ENCODE measurements around the gene ACOT13. TPM values are rescaled to one million over a fixed set of nuclear protein-coding genes. Genes with fewer than 3 reads are reported as not detected.
"Not testable (repeated sequence)": the region's sequence is repeated elsewhere in the genome, so short reads cannot be mapped to it uniquely, and the experiment has no call there.

The ACOT13 gene
- polyA plus RNA-seq, 10 donors = 14.4 to 20.0 (median 16.5) TPM

DNA sequence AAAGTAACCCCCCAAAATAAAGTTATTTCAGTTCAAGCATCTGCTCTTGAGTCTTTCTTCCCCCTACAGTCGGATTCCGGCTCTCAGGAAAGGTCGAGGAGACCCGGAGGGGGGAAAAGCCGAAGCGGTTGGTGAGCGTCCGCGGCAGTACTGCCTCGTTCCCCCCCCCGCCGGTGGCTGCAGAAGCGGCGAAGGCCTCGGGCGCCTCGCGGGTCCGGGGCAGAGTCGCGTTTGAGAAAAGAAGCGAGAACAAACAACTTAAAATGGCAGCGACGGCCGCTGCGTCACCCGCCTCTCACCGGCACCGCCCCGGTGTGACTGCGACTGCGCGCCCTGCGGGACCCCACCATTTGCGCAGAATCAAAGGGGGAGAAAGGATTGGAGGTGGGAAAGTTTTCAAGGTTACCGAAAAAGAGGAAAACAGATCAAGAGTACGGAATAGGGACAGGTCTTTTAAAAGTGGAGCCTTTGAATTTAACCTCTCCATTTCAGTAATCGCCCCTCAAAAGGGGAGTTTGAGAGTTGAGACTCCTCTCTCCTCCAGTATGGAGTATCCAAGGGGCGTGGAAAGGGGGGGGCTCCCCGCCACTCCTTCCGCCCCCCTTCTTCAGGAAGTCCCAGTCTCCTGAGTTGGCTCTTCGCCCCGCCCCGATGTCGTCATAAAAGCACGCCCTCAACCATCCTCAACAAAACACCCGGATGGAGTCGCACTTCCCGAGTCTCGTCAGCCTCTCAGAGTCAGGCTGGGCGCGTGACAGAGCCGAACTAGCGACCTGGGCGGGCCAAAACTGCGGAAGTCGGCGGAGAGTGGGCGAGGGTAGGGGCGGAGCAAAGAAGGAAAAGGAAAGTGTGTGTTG lies 54.0 kb downstream of the ACOT13 start:
- peak; percentile 100 for DNase-seq

DNA sequence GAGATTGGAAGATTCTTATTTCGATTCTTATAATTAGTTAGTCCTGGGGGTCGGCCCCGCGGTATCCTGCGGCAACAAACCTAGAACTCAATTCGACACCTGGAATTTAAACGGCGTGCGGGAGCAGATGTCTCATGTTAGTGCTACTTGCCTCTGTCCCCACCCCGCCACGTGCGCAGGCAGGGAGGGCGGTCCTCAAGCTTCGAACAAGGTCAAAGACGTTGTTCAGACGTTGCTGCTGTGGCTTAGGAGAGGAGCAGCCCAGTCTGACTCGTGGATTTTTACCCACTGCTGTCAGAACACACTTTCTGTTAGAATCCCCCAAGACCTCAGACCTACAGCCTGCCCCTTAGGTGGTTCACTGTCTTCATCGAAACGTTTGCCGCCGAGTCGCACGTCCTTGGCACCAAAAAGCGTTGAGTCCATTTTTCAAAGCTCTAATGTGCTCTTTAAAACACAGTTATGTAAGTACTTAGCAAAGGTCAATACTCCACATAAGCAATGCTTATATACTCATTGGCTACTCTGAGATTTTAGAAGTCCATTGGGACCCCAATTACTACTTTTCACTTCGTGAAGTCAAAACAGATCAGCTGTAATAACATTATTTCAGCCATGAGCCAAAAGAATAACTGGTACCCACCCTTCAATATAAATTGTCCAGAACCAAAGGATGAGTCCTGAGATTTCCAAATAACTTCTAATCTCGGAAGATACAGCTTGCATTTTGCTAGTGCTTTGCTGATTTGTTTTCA lies 54.8 kb downstream of the ACOT13 start:
- DNase-seq = no peak

DNA sequence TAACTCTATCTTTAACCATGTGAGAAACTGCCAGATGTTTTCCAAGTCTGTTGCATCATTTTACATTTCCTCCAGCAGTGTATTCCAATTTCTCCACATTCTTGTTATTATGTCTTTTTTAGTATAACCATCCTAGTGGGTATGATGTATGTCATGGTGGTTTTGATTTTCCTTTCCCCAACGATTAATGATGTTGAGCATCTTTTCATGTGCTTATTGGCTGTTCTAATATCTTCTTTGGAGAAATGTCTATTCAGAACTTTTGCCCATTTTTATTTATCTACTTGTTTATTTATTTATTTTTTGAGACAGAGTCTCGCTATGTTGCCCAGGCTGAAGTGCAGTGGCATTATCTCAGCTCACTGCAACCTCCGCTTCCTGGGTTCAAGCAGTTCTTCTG lies 56.4 kb downstream of the ACOT13 start:
- no peak for DNase-seq

DNA sequence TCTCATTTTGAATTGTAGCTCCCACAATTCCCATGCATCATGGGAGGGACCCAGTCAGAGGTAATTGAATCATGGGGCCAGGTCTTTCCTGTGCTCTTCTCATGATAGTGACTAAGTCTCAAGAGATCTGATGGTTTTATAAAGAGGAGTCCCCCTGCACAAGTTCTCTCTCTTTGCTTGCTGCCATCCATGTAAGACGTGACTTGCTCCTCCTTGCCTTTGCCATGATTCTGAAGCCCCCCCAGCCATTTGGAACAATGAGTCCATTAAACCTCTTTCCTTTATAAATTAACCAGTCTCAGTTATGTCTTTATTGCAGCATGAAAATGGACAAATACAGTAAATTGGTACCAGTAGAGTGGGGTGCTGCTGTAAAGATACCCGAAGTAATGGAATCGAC lies 63.8 kb downstream of the ACOT13 start:
- not testable (repeated sequence) for DNase-seq

DNA sequence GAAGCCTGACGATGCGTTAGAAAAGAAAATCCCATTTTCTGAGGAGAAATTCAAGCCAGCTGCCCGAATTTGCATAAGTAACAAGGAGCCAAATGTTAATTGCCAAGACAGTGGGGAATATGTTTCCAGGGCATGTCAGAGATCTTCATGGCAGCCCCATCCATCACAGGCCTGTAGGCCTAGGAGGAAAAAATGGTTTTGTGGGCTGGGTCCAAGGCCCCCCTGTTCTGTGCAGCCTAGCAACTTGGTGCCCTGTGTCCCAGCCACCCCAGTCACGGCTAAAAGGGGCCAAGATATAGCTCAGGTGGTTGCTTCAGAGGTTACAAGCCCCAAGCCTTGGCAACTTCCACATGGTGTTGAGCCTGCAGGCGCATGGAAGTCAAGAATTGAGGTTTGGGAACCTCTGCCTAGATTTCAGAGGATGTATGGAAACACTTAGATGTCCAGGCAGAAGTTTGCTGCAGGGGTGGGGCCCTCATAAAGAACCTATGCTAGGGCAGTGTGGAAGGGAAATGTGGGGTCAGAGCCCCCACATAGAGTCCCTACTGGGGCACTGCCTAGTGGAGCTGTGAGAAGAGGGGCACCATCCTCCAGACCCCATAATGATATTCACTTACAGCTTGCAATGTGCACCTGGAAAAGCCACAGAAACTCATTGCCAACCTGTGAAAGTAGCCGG lies 64.7 kb downstream of the ACOT13 start:
- not testable (repeated sequence) for DNase-seq

DNA sequence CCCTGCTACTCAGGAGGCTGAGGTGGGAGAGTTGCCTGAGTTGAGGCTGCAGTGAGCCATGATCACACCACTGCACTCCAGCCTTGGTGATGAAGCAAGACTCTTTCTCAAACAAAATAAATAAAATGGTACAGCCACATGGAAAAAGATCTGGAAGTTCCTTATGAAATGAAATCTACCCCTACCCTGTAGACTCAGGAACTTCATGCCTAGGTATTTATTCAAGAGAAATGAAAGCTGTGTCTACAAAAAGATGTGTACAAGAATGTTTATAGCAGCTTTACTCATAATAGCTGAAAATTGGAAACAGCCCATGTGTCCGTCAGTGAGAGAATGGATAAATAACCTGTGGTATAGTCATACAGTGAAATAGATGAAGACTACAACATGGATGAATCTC lies 67.3 kb downstream of the ACOT13 start:
- DNase-seq = no peak

DNA sequence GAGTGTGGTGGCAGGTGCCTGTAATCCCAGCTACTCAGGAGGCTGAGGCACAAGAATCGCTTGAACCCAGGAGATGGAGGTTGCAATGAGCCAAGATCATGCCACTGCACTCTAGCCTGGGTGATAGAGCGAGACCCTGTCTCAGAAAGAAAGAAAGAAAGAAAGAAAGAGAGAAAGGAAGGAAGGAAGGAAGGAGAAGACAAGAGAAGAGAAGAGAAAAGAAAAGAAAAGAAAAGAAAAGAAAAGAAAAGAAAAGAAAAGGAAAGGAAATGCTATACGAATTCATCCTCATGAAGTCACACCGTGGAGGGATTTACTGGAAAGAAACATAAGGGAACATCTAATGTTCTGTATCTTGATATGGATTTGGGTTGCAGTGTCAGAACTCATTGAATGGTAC lies 67.8 kb downstream of the ACOT13 start:
- DNase-seq = not testable (repeated sequence)

DNA sequence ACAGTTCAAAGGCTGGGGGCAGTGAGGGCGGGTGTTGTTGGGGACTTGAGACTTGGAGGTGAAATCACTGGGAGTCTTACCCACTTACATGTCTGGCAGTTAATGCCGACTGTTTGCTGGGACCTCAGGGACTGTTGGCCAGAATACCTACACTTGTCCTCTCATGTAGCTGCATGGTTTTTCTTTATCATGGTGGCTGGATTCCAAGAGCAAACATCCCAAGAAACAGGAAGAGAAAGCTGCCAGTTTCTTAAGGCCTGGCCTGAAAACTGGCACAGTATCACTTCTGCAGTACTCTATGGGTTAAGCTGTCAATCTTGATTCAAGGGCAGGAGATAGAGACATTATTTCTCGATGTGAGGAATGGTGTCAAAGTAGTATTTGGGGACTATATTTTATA lies 71.9 kb downstream of the ACOT13 start:
- DNase-seq = no peak

DNA sequence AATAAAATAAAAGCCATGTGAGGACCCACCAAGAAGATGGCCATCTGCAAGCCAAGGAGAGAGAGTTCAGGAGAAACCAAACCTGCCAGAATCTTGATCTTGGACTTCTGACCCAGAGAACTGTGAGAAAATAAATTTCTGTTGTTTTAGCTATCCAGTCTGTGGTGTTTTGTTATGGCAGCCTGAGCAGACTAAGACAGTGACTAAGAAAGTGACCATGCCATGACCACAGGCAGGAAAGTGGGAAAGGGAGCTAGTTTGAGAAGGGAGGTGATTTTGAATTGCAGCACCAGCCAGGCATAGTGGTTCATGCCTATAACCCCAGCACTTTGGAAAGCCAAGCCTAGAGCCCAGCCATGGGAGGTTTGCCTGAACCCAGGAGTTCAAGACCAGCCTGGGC lies 74.0 kb downstream of the ACOT13 start:
- DNase-seq = no peak

DNA sequence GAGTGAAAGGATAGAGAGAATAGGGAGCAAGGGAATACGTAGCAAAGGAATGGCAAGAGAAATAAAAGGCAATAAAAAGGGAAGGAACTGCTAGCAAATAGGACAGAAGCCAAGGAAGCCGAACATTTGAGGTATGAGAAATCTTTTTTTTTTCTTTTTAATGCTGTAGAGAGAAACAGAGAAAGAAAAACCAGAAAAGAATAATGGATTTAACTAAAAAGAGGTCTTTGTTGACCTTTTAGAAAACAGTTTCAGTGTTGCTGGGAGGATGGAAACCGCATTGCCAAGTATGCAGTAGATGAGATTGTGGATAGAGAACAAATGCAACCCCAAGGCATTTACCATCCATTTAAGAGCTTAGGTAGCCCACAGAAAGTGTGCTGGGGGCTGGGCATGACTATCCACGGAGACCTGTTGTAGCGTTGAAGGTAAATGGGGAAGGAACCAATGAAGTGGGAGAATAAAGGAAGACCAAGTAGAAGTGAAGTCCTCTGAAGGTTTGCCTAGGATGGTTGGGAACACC lies 75.4 kb downstream of the ACOT13 start:
- DNase-seq = no peak

DNA sequence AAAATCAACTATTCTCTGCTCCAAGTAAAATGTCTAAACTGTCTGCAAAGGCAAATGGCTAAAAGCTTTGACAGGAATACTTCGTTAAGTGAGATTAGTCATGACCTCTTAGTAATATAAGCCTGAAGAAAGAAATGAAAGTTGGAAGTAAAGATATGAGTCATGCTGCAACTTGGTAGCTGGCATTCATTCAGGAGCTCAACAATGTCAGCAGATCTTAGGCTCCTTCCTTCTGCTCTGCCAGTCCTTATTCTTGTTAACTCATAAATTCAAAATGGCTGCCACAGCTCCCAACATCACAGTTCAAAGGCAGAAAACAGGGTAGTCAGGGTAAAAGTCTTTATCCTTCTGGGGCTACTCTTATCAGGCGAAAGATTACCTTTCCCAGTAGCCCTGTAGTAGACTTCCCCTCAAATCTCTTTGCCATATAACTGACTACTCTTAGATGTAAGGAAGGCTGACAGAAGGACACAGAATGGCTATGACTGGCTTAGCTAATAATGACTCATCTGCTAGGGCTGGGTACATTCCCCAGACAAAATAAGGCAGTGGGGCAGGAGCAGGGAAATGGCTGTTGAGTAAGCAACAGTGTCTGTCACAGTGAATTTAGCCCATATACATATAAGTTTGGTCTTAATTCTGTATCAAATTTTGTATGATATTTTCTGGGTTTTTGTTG lies 76.5 kb downstream of the ACOT13 start:
- DNase-seq = peak; percentile 16 to 91 (median 19)

DNA sequence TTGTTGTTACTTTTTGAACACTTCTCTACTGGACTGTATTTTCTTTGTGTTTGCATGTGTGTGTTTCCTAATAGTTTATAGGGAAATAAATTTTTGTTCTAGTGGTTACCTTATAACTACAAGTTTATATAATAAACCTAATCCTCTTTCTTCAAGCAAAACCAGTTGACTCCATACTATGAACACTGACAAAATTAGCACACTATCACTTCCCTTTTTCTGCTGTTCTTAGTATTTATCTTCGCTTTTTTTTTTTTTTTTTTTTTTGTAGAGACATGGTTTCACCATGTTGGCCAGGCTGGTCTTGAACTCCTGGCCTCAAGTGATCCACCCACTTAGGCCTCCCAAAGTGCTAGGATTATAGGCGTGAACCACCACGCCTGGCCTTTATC lies 77.1 kb downstream of the ACOT13 start:
- DNase-seq = no peak

DNA sequence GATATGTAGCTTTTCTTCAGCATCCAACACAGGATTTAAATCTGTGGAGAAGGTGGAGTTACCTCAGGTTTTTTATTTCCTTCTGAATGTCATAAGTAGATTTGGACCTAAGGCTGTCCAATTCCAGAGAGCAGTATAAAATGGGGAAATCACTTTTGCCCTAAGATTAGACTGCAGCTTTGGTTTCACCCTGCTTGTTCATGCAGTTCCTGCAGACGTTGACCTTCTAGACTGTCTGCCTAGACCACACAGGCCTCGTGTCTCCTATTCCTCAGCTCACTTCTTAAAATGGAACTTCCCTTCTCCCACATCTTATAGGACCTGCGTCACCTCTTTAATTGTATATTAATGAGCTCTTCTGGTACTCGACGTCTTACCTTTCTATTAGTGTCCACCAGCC lies 78.0 kb downstream of the ACOT13 start:
- DNase-seq = no peak

DNA sequence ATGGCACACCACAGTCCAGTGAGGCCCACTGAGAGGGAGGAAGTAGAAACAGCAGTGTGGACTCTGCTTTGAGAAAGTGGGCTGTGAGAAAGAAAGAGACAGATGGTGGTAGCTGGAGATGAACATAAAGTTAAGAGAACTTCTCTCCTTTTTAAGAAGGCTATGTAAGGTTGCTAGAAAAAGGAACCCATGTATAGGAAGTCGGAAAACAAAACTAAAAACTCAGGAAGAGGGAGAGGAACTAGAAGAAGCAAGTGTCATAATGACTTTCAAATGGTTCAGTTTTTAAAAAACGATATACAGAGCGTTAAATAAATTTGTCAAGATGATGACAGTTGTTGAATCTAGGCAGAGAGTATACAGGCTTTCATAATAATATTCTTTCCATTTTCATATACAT lies 82.4 kb downstream of the ACOT13 start:
- DNase-seq = no peak

DNA sequence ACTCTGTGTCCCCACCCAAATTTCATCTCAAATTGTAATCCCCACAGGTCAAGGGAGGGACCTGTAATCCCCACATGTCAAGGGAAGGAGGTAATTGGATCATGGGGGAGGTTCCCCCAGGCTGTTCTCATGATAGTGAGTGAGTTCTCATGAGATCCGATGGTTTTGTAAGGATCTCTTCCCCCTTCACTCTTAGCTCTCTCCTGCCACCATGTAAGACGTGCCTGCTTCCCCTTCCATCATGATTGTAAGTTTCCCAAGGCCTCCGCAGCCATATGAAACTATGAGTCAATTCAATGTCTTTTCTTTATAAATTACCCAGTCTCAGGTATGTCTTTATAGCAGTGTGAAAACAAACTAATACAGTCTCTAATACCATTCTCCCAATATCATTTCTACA lies 84.0 kb downstream of the ACOT13 start:
- not testable (repeated sequence) for DNase-seq

DNA sequence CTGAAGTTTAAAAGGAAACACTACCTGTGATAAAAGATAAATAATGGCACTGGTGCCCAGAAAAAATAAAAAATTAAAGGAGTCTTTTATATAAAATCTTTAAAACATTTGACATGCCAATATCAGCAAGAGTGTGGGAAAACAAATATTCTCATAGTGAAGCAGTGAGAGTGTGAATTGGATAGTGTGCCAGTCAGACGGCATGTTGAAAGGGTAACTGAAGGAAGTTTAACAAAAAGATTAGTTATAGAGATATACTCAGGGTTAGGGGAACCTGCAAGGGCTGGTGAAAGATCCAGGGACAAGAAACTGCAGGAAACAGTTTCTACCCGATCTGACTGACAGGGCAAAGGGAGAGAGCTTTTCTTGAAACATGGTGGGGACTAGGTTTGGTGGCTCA lies 85.6 kb downstream of the ACOT13 start:
- DNase-seq = no peak

DNA sequence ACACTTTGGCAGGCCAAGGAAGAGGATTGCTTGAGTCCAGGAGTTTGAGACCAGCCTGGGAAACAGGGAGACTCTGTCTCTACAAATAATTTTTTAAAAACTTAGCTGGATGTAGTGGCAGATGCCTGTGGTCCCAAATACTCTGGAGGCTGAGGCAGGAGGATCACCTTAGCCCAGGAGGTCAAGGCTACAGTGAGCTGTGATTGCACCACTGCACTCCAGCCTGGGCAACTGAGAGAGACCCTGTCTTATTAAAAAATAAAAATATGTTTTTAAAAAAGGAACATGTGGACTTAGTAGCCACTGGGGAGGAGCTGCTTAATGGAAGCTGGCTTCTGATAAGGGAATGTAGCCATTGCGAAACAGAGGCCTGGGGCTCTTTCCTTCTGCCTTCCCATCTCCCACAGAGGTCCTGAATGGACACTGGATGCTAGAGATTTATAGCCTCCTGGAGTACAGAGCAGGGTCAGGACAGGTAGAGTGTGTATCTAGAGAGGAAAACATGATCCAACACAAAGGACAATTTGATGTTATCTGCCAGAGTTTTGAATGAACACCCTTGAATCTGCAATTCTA lies 86.1 kb downstream of the ACOT13 start:
- no peak for DNase-seq

DNA sequence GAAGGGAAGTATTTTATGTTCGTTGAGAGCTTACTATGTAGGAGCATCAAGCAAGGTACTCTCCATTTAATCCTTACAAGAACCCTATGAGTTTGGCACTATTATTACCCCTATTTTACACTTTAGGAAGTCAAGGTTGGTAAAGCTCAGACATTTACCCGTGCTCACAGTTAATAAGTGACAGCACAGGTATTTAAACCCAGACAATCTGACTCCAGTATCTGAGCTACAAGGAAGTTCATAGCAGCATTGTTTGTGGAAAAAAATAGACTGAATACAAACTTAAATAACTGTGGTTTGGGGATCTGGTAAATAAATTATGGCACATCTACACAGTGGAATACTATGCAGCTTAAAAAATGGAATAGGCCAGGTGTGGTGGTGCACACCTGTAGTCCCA lies 86.7 kb downstream of the ACOT13 start:
- DNase-seq = no peak

DNA sequence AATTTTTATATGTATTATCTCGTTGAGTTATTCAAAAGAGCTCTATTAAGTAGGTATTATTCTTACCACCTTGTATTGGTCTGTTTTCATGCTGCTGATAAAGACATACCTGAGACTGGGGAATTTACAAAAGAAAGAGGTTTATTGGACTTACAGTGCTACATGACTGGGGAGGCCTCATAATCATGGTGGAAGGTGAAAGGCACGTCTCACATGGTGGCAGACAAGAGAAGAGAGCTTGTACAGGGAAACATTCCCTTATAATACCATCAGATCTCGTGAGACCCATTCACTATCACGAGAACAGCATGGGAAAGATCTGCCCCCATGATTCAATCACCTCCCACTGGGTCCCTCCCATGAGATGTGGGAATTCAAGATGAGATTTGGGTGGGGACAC lies 87.5 kb downstream of the ACOT13 start:
- not testable (repeated sequence) for DNase-seq

Data from muscle of back (tissue), 11 donors.